GM12878 (cell line): Measurements from ENCODE around the gene IQCF6.

Experiments used
- ATF3 ChIP-seq: IDR thresholded peaks from 2 replicates; pipeline ENCODE4 v1.6.1; 2011; ENCODE audit warnings: low read depth, mild to moderate bottlenecking, low read length, moderate library complexity, borderline replicate concordance; ENCODE audit errors: extremely low read depth
- CHD4 ChIP-seq: fragments of 200-600 bp; sonication (generic); IDR thresholded peaks from 2 replicates; pipeline ENCODE4 v1.6.1; 2016; ENCODE audit warnings: mild to moderate bottlenecking
- ELK1 ChIP-seq: IDR thresholded peaks from 2 replicates; pipeline ENCODE4 v1.6.1; 2012; ENCODE audit warnings: low read depth, low read length, improper control_type of control experiment
- NFYB ChIP-seq: IDR thresholded peaks from 2 replicates; pipeline ENCODE4 v1.6.1; 2011; ENCODE audit warnings: low read depth, mild to moderate bottlenecking, low read length, improper control_type of control experiment, moderate library complexity; ENCODE audit not compliant: insufficient read depth
- PAX5 ChIP-seq: IDR thresholded peaks from 2 replicates; pipeline ENCODE4 v1.6.1; 2011; ENCODE audit warnings: low read depth, low read length, borderline replicate concordance
- POLR2AphosphoS2 ChIP-seq: IDR thresholded peaks from 2 replicates; pipeline ENCODE4 v1.6.1; 2011; ENCODE audit warnings: low read depth, mild to moderate bottlenecking, low read length, improper control_type of control experiment, moderate library complexity
- REST ChIP-seq: IDR thresholded peaks from 2 replicates; pipeline ENCODE4 v1.6.1; 2012; ENCODE audit warnings: mild to moderate bottlenecking, low read depth, low read length
- ZBTB33 ChIP-seq: fragments of 450-650 bp; IDR thresholded peaks from 2 replicates; pipeline ENCODE4 v1.6.1; 2017; ENCODE audit warnings: mild to moderate bottlenecking

GRCh38 chr3:51808934-51809333, 29.9 kb upstream of the IQCF6 start:
- TF ChIP-seq NFYB (no peak), POLR2AphosphoS2 (no peak), ZBTB33 (no peak), CHD4 (no peak), ELK1 (no peak), ATF3 (no peak), REST (no peak), PAX5 (no peak)
